ENCODE data around the gene KCTD18.

KCTD18 gene

DNA sequence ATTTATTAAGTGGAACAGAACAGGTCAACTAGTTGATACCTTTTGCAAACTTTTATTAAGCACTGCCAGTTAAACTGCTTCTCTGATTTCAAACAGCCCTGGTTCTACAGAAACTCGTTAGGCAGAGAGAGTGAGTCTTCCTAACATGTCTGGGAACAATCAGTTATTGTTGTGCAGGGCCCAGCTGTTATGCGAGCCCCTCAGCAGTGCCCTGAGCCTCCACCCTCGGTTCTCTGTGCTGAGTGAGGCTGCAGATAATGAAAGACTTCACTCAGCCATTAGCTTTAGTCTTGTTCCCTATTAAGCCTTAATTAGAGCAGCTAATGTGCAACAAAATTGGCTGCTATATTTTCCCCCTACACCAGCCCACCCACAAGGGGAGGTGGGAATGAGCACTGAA, 39.6 kb downstream of the KCTD18 start:
- TF ChIP-seq, protein P1, sequence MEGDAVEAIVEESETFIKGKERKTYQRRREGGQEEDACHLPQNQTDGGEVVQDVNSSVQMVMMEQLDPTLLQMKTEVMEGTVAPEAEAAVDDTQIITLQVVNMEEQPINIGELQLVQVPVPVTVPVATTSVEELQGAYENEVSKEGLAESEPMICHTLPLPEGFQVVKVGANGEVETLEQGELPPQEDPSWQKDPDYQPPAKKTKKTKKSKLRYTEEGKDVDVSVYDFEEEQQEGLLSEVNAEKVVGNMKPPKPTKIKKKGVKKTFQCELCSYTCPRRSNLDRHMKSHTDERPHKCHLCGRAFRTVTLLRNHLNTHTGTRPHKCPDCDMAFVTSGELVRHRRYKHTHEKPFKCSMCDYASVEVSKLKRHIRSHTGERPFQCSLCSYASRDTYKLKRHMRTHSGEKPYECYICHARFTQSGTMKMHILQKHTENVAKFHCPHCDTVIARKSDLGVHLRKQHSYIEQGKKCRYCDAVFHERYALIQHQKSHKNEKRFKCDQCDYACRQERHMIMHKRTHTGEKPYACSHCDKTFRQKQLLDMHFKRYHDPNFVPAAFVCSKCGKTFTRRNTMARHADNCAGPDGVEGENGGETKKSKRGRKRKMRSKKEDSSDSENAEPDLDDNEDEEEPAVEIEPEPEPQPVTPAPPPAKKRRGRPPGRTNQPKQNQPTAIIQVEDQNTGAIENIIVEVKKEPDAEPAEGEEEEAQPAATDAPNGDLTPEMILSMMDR (IDR thresholded peaks at IDR 0.05; ENCODE audit: insufficient read depth, low read depth, low read length, missing control alignments) = no peak
- H3K4me3 ChIP-seq (ENCODE audit: low read length) = no peak overlapping the region
- no peak for DNase-seq (ENCODE audit: low read depth)

DNA sequence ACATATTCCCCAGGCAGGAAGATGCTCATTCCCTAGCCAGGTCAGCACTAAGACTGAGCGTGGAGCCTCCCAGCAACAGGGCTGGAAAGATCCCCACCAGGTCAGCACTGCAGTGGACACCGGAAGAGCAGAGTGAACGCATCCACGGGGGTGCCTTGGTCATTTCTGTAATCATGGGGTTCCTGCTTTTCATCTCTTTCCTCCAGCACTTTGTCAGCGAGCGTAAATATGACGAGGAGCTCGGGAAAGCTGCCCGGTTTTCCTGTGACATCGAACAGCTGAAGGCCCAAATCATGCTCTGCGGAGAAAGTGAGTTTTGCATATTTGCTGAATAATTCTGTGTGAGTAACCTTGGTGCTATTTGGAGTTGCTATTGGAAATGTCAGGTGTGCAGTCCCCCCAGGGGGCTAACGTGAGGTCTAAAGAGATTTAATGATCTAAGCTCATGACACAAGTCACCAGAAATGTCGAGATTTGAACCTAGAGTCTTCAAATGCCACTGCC, 40.1 kb downstream of the KCTD18 start:
- no peak for DNase-seq (ENCODE audit: low read depth)
- TF ChIP-seq, protein P1 (IDR thresholded peaks at IDR 0.05; ENCODE audit: insufficient read depth, low read depth, low read length, missing control alignments) = no peak
- H3K4me3 ChIP-seq (ENCODE audit: low read length) = no peak overlapping the region

DNA sequence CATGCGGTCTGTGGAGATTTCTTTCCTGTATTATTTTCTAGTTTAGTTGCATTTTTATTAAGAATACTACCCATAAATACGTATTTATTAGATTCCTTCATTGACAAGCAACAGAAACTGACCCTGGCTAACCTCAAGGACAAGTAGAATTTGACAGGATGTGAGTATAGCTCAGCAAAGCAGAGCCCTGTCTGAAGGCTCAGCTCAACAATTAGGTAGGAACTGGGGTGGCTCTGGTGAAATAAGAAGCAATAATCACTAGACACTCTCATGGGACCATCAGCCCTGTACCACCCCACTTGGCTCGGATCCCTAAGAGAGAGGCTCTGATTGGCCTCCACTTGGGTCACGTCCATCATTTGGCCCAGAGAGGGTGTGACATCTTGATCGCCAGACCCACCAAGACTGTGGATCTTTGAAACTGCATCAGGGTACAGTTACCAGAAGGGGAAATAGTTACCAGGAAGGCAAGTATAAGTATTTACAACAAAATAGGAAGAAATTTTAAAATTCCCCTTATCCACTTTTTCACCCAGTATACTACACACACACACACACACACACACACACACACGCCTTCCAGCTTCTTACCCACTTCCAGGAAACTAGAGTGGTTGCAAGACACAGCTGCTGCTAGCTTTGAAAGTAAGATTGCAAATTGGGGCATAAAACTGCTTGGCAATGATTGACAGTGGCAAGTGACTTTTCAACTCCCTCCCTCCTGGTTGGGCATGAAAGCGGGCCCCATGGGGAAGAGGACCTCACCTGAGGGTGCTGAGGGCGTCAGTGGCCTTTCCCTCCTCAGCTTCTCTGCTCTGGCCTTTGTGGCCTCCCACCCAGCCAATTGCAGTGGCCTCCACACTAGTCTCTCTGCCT, 41.8 kb downstream of the KCTD18 start:
- TF ChIP-seq, protein P1 (IDR thresholded peaks at IDR 0.05; ENCODE audit: insufficient read depth, low read depth, low read length, missing control alignments) = no peak
- no peak for DNase-seq (ENCODE audit: low read depth)

DNA sequence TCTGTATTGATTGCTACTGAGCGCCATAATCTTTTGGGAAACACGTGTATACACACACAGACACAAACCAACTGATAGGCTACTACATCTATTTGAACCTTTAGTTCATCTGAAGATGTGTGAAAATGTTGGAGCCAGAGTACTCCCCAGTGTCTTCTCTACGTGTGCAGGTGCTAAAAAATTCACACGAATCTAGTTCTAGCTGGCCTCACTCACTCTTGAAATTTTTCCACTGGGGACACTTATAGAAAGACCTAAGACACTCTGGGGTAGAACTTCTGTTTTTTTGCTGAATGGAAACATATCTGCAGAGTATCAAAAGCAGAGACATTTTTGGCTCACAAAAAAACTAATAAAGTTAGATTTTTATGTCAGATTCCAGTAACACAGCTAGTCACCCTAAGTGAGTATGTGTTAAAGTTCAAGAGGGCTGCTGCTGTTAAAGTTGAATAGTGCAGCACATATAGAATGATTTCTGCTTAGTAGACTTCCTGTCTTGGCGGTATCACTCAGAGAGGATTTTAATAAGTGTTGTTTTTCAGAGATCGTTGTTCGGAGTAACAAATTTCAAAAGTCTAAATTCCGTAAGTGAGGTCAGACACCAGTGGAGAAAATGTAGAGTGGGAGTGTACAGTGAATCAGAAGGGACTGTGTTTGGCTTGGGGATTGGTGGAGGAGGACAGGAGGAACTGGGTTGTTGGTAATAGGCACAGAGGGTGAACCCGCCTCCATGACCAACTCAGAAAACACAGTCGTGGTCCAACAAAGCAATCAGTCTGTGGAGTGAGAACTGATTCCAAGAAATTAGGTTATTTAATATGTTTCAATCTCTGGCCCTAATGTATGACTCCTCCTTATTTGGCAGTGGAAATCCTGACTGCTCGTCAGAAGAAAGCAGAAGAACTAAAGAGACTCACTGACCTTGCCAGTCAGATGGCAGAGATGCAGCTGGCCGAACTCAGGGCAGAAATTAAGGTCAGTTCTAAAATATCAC, 43.1 kb downstream of the KCTD18 start:
- TF ChIP-seq, protein P1 (IDR thresholded peaks at IDR 0.05; ENCODE audit: insufficient read depth, low read depth, low read length, missing control alignments) = no peak
- H3K4me3 ChIP-seq (ENCODE audit: low read length) = no peak overlapping the region
- DNase-seq (ENCODE audit: low read depth) = no peak

More for the DNA sequence above, 41.8 kb downstream of the KCTD18 start:
- no peak overlapping the region for H3K4me3 ChIP-seq (ENCODE audit: low read length)

- no peak overlapping the region for H3K4me3 ChIP-seq (ENCODE audit: low read length)
- no peak for DNase-seq (ENCODE audit: low read depth)
- TF ChIP-seq, protein P1 (IDR thresholded peaks at IDR 0.05; ENCODE audit: insufficient read depth, low read depth, low read length, missing control alignments) = no peak
Measured at GRCh38 chr2:200463452-200463851, 46.4 kb downstream of the KCTD18 start.

- TF ChIP-seq, protein P1 (IDR thresholded peaks at IDR 0.05; ENCODE audit: insufficient read depth, low read depth, low read length, missing control alignments) = no peak
- no peak overlapping the region for H3K4me3 ChIP-seq (ENCODE audit: low read length)
- no peak for DNase-seq (ENCODE audit: low read depth)
Measured at GRCh38 chr2:200461846-200462710, 47.8 kb downstream of the KCTD18 start.
